LNCaP clone FGC (cell line): Measurements from ENCODE around the gene ASPG.

ENCODE experiments used
- DNase-seq: peaks from one replicate; pipeline ENCODE4 v3.0.0-alpha.2; 2011; ENCODE audit warnings: low read depth
- H3K4me3 ChIP-seq: 2 replicates; pipeline ENCODE4 v1.5.1; 2011; ENCODE audit warnings: mild to moderate bottlenecking, low read depth, low read length, control low read depth
- TF ChIP-seq, protein P1 (sequence below): IDR thresholded peaks from 2 replicates; pipeline ENCODE4 v1.5.1; 2012; ENCODE audit warnings: mild to moderate bottlenecking; ENCODE audit not compliant: control insufficient read depth, insufficient read depth; ENCODE audit errors: extremely low read depth

ASPG gene

DNA sequence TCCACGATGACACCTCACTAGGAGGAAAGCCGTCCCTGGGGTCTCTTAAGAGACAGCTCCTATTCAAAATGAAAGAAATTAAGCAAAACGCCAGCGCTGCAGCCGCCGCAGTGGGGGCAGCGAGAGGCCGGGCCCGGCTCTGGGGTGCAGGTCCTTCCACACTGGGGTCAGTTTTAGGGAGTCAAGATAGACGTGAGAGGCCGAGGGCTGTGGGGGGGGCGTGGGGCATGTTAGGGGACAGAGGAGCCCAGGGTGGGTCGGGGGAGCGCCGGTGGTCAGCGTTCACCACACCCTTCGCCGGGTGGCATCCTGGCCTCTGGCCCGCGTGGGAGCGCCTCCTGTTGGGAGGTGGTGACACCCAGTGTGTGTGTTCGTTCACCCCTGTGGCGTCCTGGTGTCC, 78.5 kb downstream of the ASPG start:
- H3K4me3 ChIP-seq: no peak overlapping the region
- TF ChIP-seq, protein P1, sequence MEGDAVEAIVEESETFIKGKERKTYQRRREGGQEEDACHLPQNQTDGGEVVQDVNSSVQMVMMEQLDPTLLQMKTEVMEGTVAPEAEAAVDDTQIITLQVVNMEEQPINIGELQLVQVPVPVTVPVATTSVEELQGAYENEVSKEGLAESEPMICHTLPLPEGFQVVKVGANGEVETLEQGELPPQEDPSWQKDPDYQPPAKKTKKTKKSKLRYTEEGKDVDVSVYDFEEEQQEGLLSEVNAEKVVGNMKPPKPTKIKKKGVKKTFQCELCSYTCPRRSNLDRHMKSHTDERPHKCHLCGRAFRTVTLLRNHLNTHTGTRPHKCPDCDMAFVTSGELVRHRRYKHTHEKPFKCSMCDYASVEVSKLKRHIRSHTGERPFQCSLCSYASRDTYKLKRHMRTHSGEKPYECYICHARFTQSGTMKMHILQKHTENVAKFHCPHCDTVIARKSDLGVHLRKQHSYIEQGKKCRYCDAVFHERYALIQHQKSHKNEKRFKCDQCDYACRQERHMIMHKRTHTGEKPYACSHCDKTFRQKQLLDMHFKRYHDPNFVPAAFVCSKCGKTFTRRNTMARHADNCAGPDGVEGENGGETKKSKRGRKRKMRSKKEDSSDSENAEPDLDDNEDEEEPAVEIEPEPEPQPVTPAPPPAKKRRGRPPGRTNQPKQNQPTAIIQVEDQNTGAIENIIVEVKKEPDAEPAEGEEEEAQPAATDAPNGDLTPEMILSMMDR: 0 out of 2 replicates have a peak, but pooled peaks have one; percentile 21
- no peak for DNase-seq

DNA sequence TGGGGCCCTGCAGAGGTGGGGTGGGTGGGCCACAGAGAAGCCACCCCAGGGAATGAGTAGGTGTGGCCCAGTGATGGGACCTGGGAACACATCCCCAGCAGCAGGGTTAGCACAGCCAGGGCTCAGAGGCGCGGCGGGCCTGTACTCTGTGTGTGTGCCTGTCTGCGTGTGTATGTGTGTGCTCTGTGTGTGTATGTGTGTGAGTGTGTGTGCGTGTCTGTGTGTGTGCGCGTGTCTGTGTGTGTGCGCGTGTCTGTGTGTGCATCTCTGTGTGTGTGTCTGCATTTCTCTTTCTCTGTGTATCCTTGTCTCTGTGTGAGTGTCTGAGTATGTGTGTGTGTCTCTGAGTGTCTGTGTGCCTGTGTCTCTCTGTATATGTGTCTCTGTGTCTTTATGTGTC, 79.0 kb downstream of the ASPG start:
- DNase-seq: no peak
- TF ChIP-seq, protein P1: no peak
- no peak overlapping the region for H3K4me3 ChIP-seq
